Neural cell (in vitro differentiated cells): ENCODE measurements around the gene BST2. TPM values are rescaled to one million over a fixed set of nuclear protein-coding genes. Genes with fewer than 3 reads are reported as not detected.
"Not testable (repeated sequence)": the region's sequence is repeated elsewhere in the genome, so short reads cannot be mapped to it uniquely, and the experiment has no call there.

Experiments used
- H2AFZ ChIP-seq: fragments of 200-600, 300-800 bp; sonication (generic), shearing (Covaris generic); 2 replicates; pipeline ENCODE4 v1.6.0; 2014; ENCODE audit warnings: low read depth, mild to moderate bottlenecking, antibody characterized with exemption, low read length, moderate library complexity
- H3F3A ChIP-seq: fragments of 200-600 bp; shearing (Covaris generic); 2 replicates; pipeline ENCODE4 v1.6.1; 2016; ENCODE audit warnings: mild to moderate bottlenecking, moderate library complexity, mixed read lengths, antibody characterized with exemption, low read length; ENCODE audit not compliant: insufficient read depth, poor library complexity, severe bottlenecking
- H3K27ac ChIP-seq: fragments of 200-600, 300-800 bp; sonication (generic), shearing (Covaris generic); 2 replicates; pipeline ENCODE4 v1.5.1; 2014; ENCODE audit warnings: mild to moderate bottlenecking, low read length, moderate library complexity
- H3K27me3 ChIP-seq: fragments of 300-800, 200-600 bp; sonication (generic), shearing (Covaris generic); 2 replicates; pipeline ENCODE4 v1.6.0; 2014; ENCODE audit warnings: mild to moderate bottlenecking, low read depth, low read length, moderate library complexity; ENCODE audit not compliant: insufficient read depth
- H3K36me3 ChIP-seq: fragments of 300-800, 200-600 bp; sonication (generic), shearing (Covaris generic); 2 replicates; pipeline ENCODE4 v1.5.1; 2014; ENCODE audit warnings: mild to moderate bottlenecking, antibody characterized with exemption, low read length, moderate library complexity; ENCODE audit not compliant: insufficient read depth
- H3K4me2 ChIP-seq: fragments of 300-800, 200-600 bp; sonication (generic), shearing (Covaris generic); 2 replicates; pipeline ENCODE4 v1.6.0; 2014; ENCODE audit warnings: mild to moderate bottlenecking, low read length
- H3K4me3 ChIP-seq: fragments of 300-800, 200-600 bp; sonication (generic), shearing (Covaris generic); 2 replicates; pipeline ENCODE4 v1.5.1; 2014; ENCODE audit warnings: mild to moderate bottlenecking, low read length, moderate library complexity
- H3K79me2 ChIP-seq: fragments of 200-600 bp; shearing (Covaris generic); replicated peaks from 2 replicates; pipeline ENCODE4 v1.6.0; 2014; ENCODE audit warnings: mild to moderate bottlenecking, low read length, moderate library complexity; ENCODE audit not compliant: insufficient read depth
- H3K9ac ChIP-seq: fragments of 300-800, 200-600 bp; sonication (generic), shearing (Covaris generic); 2 replicates; pipeline ENCODE4 v1.6.1; 2016; ENCODE audit warnings: mild to moderate bottlenecking, low read length, mixed read lengths
- H3K9me2 ChIP-seq: fragments of 200-600 bp; shearing (Covaris generic); 2 replicates; pipeline ENCODE4 v1.6.1; 2016; ENCODE audit warnings: mild to moderate bottlenecking, low read length, mixed read lengths; ENCODE audit not compliant: insufficient read depth
- H3K9me3 ChIP-seq: fragments of 200-600, 300-800 bp; sonication (generic), shearing (Covaris generic); 2 replicates; pipeline ENCODE4 v1.6.1; 2016; ENCODE audit warnings: mild to moderate bottlenecking, mixed run types, low read length, moderate library complexity, mixed read lengths
- H4K20me1 ChIP-seq: fragments of 200-600 bp; shearing (Covaris generic); 2 replicates; pipeline ENCODE4 v1.6.1; 2016; ENCODE audit warnings: mild to moderate bottlenecking, mixed run types; ENCODE audit not compliant: insufficient read depth
- EP300 ChIP-seq: fragments of 450-650 bp; conservative IDR thresholded peaks from 2 replicates; pipeline ENCODE4 v1.6.1; 2014; ENCODE audit warnings: antibody characterized with exemption, mild to moderate bottlenecking, moderate library complexity; ENCODE audit not compliant: poor library complexity, severe bottlenecking
- EZH2 ChIP-seq: fragments of 200-600, 300-800 bp; shearing (Covaris generic), sonication (generic); IDR thresholded peaks from 2 replicates; pipeline ENCODE4 v1.6.1; 2014; ENCODE audit warnings: antibody characterized with exemption, low read length, borderline replicate concordance, mild to moderate bottlenecking; ENCODE audit not compliant: insufficient read depth, poor library complexity, severe bottlenecking
- MXI1 ChIP-seq: fragments of 450-650 bp; conservative IDR thresholded peaks from 2 replicates; pipeline ENCODE4 v1.6.1; 2014; ENCODE audit warnings: antibody characterized with exemption, mild to moderate bottlenecking; ENCODE audit not compliant: poor library complexity, severe bottlenecking
- POLR2AphosphoS5 ChIP-seq: IDR thresholded peaks from 2 replicates; pipeline ENCODE4 v1.6.1; 2012
- RAD21 ChIP-seq: fragments of 450-650 bp; conservative IDR thresholded peaks from 2 replicates; pipeline ENCODE4 v1.6.1; 2014; ENCODE audit warnings: antibody characterized with exemption, mild to moderate bottlenecking, moderate library complexity
- SMC3 ChIP-seq: fragments of 450-650 bp; conservative IDR thresholded peaks from 2 replicates; pipeline ENCODE4 v1.6.1; 2014; ENCODE audit warnings: antibody characterized with exemption, mild to moderate bottlenecking, moderate library complexity; ENCODE audit not compliant: poor library complexity
- TAF1 ChIP-seq: IDR thresholded peaks from 2 replicates; pipeline ENCODE4 v1.6.1; 2012; ENCODE audit warnings: low read depth
- polyA plus RNA-seq: library from polyadenylated mRNA; depleted of rRNA; stranded (reverse); fragments of >200 nt; gene quantifications from 2 replicates; pipeline ENCODE4 v1.2.3, GENCODE V29; 2014
- TF ChIP-seq, protein P1 (sequence below): IDR thresholded peaks from 2 replicates; pipeline ENCODE4 v1.6.1; 2012; ENCODE audit warnings: borderline replicate concordance
- TF ChIP-seq, protein P2 (sequence below): fragments of 450-650 bp; IDR thresholded peaks from 2 replicates; pipeline ENCODE4 v1.5.1; 2014; ENCODE audit warnings: antibody characterized with exemption, mild to moderate bottlenecking, moderate library complexity; ENCODE audit not compliant: poor library complexity, severe bottlenecking

BST2 gene
- polyA plus RNA-seq, 1 donor from 2014 or later: not detected

DNA sequence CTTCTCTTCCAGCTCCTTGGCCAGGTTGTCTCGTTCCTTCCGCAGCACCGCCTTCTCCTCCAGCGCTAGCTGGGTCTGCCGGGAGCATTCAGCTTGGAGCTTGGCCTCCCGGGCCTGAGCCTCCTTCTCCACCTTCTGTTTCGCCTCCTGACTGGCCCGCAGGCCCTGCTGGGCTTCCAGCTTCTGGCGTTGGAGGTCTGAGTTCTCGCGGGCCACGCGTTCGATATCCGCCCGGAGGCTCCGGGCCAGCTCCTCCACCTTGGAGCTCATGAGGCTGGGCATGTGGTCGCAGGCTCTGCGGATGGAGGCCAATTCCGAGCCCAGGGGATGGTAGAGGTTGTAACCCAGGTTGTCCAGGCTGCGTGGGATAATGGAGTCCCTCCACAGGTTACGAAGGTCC is 40.1 kb downstream of the BST2 start:
- Histone ChIP-seq H3K9me3 (no peaks in the 10 kb centered on the region), H3K36me3 (no peaks in the 10 kb centered on the region), H3F3A (no peaks in the 10 kb centered on the region), H2AFZ (no peak overlapping the region), H4K20me1 (no peaks in the 10 kb centered on the region), H3K9me2 (no peaks in the 10 kb centered on the region), H3K4me2 (no peak overlapping the region), H3K79me2 (no peaks in the 10 kb centered on the region), H3K27me3 (no peaks in the 10 kb centered on the region), H3K9ac (no peak overlapping the region), H3K4me3 (no peak overlapping the region), H3K27ac (no peak overlapping the region)
- TF ChIP-seq SMC3 (no peak), EP300 (no peak), RAD21 (no peak), TAF1 (no peak), MXI1 (no peak)
- TF ChIP-seq, protein P1, sequence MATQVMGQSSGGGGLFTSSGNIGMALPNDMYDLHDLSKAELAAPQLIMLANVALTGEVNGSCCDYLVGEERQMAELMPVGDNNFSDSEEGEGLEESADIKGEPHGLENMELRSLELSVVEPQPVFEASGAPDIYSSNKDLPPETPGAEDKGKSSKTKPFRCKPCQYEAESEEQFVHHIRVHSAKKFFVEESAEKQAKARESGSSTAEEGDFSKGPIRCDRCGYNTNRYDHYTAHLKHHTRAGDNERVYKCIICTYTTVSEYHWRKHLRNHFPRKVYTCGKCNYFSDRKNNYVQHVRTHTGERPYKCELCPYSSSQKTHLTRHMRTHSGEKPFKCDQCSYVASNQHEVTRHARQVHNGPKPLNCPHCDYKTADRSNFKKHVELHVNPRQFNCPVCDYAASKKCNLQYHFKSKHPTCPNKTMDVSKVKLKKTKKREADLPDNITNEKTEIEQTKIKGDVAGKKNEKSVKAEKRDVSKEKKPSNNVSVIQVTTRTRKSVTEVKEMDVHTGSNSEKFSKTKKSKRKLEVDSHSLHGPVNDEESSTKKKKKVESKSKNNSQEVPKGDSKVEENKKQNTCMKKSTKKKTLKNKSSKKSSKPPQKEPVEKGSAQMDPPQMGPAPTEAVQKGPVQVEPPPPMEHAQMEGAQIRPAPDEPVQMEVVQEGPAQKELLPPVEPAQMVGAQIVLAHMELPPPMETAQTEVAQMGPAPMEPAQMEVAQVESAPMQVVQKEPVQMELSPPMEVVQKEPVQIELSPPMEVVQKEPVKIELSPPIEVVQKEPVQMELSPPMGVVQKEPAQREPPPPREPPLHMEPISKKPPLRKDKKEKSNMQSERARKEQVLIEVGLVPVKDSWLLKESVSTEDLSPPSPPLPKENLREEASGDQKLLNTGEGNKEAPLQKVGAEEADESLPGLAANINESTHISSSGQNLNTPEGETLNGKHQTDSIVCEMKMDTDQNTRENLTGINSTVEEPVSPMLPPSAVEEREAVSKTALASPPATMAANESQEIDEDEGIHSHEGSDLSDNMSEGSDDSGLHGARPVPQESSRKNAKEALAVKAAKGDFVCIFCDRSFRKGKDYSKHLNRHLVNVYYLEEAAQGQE: no peak

DNA sequence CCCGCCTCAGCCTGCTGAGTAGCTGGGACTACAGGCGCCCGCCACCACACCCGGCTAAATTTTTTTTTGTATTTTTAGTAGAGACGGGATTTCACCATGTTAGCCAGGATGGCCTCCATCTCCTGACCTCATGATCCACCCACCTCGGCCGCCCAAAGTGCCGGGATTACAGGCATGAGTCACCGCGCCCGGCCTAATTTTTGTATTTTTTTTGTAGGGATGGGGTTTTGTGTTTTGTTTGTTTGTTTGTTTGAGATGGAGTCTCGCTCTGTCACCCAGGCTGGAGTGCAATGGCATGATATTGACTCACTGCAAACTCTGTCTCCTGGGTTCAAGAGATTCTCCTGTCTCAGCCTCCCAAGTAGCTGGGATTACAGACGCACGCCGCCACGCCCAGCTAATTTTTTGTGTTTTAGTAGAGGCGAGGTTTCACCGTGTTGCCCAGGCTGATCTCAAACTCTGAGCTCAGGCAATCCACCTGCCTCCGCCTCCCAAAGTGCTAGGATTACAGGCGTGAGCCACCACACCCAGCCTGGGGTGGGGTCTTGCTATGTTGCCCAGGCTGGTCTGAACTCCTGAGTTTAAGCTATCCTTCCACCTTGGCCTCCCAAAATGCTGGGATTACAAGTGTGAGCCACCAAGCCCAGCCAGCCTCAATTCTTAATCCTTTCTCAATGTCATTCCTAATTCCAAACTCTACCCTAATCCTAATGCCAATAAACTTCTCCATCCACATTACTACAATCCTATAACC is 41.4 kb downstream of the BST2 start:
- not testable (repeated sequence) for H3F3A ChIP-seq, H2AFZ ChIP-seq, H3K9me3 ChIP-seq, H3K79me2 ChIP-seq, H3K9ac ChIP-seq, H4K20me1 ChIP-seq, H3K27me3 ChIP-seq, H3K36me3 ChIP-seq, H3K9me2 ChIP-seq, H3K4me2 ChIP-seq, H3K4me3 ChIP-seq, H3K27ac ChIP-seq

DNA sequence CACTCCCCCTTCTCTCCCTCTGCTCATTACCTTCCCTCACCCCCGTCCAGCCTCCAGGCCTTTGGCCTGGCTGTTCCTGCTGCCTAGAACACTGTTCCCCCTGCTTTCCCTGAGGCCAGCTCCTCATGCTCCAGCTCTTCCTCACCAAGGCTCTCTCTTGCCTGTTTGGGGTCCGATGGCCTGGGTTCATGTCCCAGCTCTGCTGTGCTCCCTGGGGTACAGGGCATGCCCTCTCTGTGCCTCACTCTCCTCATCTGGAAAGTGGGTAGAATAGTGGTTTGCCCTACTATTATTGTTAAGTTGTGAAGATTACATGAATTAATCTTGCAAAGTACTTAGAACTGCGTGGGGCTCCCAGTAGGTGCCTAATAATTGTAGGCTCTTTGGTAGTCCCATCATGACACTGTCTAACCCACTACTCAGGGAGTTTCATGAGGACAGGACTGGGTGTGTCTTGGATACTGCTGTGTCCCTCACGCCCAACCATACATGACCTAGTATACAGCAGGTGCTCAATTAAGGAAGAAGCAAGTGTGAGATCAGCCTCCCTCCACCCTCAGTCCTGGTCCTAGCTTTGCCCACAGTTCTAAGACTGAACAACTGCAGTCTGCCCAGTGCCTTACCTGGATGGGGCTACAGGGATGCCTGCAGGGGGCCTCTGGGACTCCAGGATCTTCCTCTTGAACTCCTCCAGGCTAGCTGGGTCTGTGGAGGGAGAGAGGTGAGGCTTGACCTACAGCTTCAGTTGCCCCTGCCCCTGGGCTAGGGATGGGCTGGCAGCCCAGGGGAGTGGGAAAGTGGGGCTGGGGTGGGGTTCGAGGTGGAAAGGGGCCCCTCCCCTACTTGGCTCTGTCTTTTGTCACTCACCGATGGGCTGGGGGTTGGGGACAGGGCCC is 45.3 kb downstream of the BST2 start:
- H4K20me1 ChIP-seq: no peaks in the 10 kb centered on the region
- no peaks in the 10 kb centered on the region for H3K27me3 ChIP-seq
- no peak for TF ChIP-seq SMC3
- no peak for TF ChIP-seq MXI1
- no peak for TF ChIP-seq EZH2
- TF ChIP-seq EP300: no peak
- TF ChIP-seq, protein P2, sequence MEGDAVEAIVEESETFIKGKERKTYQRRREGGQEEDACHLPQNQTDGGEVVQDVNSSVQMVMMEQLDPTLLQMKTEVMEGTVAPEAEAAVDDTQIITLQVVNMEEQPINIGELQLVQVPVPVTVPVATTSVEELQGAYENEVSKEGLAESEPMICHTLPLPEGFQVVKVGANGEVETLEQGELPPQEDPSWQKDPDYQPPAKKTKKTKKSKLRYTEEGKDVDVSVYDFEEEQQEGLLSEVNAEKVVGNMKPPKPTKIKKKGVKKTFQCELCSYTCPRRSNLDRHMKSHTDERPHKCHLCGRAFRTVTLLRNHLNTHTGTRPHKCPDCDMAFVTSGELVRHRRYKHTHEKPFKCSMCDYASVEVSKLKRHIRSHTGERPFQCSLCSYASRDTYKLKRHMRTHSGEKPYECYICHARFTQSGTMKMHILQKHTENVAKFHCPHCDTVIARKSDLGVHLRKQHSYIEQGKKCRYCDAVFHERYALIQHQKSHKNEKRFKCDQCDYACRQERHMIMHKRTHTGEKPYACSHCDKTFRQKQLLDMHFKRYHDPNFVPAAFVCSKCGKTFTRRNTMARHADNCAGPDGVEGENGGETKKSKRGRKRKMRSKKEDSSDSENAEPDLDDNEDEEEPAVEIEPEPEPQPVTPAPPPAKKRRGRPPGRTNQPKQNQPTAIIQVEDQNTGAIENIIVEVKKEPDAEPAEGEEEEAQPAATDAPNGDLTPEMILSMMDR: no peak
- no peak for TF ChIP-seq TAF1
- TF ChIP-seq RAD21: no peak
- TF ChIP-seq, protein P1: no peak
- TF ChIP-seq POLR2AphosphoS5: no peak
- no peaks in the 10 kb centered on the region for H3K79me2 ChIP-seq
- no peaks in the 10 kb centered on the region for H3K9me2 ChIP-seq
- no peaks in the 10 kb centered on the region for H3F3A ChIP-seq
- H3K9ac ChIP-seq: no peak overlapping the region
- H3K9me3 ChIP-seq: no peaks in the 10 kb centered on the region
- H3K4me3 ChIP-seq: no peak overlapping the region
- no peak overlapping the region for H3K4me2 ChIP-seq
- no peaks in the 10 kb centered on the region for H3K36me3 ChIP-seq
- H2AFZ ChIP-seq: no peak overlapping the region
- no peak overlapping the region for H3K27ac ChIP-seq
